HG03571 (cell line): Measurements from ENCODE around the gene EXTL1.

ENCODE experiments used
- ATAC-seq: cut with Tn5 transposase; IDR thresholded peaks from one replicate; pipeline ENCODE4 v1.9.1; 2021; ENCODE audit not compliant: unreplicated experiment

Gene EXTL1

DNA sequence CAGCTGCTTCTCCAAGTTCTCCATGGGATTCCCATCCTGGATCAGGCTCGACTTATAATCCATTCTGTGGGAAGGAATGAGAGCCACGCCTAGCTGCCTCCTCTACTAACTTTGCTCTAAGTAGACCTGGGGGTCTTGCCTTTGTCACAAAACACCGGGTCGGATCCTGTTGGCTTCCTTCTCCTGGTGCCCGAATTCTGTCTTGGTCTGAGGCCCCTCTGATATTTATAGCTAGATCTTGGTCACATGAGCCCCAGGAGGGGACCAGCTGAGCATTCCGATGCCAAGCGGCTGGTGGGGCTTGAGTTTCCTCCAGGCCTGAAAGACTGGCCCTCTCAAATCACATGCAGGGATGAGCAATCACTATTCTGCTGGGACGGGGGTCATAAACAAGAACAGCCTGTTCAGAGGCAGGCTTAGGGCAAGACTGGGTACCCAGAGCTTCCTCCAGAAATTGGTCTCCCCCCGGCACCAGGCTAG, 45.9 kb downstream of the EXTL1 start, which contains the start of gene TRIM63:
TRIM63 (minus strand) TSS at position 199 of the 480 bp plus-strand sequence; CDS start at position 63, 136 bp downstream.
- ATAC-seq: no peak

DNA sequence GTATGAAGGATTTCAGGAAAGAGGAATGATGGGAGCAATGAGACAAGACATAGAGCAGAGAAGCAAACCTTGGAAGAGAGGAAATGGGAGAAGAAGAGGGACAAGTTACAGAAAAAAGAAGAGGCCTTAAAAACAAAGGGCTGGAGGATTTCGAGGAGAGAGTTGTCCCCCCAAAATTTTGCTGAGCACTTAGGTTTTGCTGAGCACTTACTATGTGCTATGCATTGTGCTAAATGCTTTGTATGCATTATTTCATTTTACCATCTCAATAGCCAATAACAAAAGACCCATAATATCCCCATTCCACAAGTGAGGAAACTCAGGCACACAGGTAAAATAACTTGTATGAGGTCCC, 48.3 kb downstream of the EXTL1 start:
- ATAC-seq: no peak

DNA sequence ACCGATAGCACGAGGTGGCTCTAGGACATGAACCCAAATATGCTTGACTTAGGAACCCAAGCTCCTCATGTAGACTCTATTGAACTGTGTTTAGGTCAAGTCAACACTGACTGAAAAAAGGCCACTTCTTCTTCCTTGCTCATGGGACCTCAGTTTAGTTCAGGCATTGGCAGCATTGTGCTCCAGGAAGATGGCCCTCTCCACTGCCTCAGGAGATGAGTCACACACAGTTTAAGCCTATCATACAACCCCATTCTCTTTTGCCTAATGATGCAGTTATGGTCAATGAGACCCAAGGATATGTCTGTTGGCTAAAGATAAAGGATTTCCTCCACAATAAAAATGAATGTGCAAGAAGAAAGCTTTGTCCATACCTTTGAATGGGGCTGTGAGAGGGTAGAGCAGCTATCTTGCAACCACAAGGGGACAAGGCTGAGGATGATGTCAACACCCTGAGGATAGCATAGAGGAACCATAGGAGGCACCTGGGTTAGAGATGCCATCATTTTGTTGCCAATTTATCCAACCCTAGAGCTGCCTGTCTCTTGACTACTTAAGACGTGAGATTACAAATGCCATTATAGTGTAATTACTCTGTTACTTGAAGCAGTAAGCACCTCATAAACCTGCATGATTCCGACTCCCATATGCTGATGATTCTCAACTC, 48.9 kb downstream of the EXTL1 start:
- ATAC-seq: no peak

DNA sequence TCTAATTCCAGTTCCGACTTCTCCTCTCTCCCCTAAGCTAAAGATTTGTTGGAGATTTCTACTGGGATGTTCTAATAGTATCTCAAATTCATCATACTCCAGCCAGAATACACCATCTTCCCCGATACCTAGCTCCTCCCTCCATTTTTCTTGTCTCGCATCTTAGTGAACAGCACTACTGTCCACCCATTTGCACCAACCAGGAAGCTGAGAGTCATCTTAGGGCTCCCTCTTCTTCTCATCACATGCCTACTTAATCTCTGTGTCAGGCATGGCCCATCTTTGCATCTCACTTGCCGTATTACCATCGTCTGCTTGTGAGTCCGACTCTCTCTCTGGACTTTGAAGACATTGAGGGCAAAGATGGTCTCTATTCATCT, 49.4 kb downstream of the EXTL1 start:
- no peak for ATAC-seq

DNA sequence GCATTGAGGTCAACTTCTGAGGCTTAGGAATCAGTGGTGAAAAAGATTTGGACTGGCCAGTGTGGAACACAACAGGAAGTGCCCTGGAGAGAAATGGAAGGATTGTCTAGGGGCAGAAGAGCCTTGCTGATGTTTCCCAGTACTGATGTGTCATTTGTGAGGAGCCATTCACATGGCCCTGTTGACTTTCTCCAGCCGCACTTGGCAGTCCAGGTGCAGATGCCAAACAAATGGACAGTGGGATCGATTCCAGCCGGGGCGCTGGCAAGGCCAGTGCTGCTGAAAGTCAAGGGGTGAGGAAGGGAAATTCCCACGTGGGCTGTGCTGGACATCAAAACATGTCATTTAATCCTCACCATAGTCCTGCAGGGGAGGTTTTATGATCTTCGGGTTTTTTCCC, 50.7 kb downstream of the EXTL1 start:
- no peak for ATAC-seq

DNA sequence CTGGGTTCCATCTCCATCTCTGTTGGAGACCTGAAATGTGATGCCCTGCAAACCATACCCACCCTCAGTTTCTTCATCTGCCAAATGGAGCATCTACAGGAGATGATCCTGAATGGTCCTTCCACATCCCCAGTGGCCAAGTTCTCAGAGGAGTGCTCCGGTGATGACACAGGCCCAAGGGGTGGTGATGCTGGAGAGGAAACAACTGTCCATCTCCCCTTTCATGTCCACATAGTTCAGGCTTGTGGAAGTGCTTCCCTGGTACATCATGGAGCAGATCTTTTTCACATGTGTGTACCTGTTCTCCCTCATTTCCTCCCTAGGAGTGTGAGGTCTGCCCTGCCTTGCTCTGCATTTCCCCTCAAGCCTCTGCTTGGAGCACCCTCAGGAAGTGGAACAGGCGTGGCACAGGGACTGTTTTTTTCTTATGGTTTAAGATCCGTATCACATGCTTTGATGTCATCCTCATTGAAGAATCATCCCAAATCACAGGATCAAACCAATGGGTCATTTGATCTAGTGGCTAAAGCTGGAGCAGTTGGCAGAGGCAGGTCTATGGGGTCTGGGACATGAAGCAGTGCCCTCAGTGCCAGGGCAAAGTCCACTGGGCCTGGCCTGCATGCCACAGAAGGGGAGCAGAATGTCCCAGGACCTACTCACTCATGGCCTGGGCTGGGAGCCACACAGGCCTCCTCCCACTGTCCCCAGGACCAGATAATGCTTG, 54.0 kb downstream of the EXTL1 start:
- no peak for ATAC-seq

DNA sequence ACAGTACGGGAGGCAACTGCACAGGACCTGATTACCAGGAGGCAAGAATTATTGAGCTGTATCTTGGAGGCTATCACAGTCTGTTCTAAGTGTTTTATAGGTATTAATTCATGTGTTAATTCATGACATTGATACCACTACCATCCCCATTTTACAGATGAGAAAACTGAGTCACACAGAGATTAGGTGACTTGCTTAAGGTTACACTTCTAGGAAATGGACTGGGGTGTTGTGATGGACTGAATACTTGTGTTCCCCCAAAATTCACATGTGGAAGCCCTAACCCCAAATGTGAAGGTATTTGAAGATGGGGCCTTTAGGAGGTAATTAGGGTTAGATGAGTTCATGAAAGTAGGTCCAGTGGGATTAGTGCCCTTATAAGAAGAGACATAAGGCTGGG, 55.9 kb downstream of the EXTL1 start:
- no peak for ATAC-seq

DNA sequence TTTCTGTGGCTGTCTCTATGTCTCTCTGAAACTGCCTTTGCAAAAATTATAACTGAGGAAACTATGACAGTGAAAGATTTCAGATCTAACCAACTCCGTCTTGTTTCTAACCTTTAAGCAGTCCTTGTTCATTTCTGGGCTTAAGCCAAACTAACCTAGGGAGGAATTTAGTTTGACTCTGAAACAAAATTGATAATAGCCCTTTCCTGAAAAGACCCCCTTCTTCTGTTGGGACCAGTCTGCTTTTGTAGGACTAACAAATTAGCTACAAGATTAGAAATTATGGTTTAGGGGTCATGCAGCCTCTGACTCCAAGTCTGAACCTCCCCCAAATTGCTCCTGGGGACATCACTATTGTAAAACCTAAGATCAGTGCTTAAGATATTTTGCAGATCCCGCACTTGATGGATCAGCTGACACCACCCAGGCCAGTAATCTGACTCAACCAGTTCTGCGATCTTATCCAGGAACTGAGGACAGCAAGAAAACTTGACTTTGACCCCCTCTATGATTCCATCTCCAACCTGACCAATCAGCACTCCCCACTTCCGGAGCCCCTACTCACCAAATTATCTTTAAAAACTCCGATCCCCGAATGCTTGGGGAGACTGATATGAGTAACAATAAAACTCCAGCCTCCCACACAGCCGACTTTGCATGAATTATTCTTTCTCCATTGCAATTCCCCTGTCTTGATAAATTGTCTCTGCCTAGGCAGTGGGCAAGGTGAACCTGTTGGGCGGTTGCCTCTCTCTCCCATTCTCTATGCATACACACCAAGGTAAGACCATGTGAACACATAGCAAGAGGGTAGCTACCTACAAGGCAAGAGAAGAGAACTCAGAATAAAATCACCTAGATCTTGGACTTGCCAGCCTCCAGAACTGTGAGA, 57.0 kb downstream of the EXTL1 start:
- ATAC-seq: no peak

DNA sequence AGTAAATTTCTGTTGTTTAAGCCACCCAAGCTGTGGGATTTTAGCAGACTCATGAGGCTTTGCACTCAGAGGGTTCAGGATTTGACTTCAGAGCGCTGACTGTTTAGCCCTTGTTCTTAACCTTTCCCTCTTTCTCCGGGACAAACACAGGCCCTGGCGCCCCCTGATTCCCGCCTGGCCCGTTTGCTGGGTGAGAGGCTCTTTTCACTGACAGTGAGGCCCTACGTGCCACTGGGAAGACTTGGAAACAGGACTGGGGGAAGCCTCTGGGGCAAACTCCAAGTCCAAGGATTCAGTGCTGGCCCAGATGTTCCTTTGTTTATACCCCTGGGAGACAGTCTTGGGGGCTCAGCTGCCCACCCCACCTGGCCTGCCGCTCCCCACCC, 57.6 kb downstream of the EXTL1 start:
- no peak for ATAC-seq

DNA sequence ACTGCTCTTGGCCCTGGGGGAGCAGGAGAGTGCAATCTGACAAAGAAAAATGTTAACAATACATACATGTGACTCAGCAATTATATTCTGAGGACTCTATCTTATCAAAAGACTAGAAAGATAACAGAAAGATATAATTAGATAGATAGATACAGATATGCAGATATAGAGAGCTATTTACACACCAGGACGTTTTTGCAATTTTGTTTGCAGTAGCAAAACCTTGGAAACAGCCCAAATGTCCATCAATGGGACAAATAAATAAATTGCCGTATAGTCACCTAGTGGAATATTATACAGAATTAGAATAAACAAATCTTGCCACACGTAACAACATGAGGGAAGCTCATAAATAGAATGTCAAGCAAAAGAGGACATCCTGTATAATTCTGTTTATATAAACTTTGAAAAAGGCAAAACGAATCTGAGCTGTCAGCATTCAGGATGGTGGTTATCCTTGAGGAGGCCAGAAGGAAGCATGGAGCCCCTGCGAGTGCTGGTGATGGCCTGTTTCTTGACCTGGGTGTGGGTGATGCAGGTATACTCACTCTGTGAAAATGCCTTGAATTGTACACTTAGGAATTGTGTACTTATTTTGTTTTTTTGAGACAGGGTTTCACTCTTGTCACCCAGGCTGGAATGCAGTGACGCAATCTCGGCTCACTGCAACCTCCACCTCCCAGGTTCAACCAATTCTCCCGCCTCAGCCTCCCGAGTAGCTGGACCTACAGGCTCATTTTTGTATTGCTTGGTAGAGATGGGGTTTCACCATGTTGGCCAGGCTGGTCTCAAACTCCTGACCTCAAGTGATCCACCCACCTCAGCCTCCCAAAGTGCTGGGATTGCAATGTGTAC, 58.6 kb downstream of the EXTL1 start:
- ATAC-seq: no peak

DNA sequence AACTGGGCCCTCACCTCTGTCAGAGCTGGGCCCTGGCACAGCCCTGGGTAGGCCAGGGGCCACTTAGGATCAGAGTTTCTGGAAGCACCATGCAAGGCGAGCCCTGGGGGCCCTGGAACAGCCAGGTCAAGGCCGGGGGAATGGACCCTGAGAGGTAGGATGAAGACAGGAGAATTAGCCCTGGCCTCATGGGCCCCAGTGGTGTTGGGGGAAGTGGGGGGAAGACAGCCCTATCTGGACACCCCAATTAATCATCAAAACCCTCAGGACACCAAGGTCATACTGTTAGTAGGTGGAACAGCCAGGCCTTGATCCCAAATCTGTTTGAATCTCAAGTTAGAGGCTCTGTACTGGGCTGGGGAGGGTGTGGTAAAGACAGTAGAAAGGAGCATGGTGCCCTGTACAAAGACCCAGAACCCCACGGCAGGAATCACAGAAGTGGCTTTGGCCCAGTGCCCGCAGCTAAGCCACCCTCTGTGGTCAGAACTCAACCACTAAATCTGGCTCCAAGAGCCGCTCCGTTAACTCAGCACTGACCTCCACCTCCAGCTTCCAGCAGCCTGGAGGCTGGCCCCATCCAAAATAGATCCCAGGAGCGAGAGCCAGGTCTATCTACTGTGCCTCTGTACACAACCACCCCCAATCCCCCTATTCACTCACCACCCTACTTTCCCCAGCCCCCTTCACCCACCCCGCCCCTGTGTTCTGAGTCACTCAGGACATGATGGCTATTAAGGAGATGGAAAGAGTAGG, 59.9 kb downstream of the EXTL1 start:
- ATAC-seq: no peak

DNA sequence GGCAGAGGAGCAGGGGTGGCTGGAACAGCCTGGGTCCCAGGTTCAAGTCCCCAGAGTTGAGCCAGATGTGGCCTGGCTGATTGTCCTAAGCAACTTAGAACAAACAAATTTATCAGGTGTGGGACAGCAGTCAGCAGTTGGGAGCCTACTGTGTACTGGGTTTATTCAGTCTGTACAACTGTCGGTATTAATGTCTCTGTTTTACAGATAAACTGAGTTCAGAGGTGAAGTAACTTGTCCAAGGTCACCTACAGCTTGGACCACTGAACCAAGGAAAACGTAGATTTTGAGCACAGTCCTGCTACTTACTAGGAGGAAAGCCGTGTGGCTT, 60.4 kb downstream of the EXTL1 start:
- ATAC-seq: no peak

DNA sequence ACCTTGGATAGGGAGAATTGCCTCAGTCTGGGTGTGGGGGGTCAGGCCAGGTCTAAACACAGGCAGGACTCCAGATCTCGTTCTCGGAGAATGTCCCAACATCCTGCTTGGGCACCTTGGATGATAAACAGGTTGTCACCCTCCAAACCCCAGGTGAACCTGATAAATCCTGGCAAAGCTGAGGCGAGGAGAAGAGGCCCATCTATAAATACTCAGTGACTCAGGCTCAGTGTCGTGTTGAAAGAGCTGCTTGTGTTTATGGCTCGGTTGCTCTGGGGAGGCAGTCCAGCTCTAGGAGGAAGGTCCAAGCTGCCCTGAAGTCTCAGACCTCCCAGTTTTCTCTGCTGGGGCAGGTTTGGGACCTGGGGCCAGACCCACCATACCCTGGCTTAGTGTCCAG, 61.6 kb downstream of the EXTL1 start:
- no peak for ATAC-seq

DNA sequence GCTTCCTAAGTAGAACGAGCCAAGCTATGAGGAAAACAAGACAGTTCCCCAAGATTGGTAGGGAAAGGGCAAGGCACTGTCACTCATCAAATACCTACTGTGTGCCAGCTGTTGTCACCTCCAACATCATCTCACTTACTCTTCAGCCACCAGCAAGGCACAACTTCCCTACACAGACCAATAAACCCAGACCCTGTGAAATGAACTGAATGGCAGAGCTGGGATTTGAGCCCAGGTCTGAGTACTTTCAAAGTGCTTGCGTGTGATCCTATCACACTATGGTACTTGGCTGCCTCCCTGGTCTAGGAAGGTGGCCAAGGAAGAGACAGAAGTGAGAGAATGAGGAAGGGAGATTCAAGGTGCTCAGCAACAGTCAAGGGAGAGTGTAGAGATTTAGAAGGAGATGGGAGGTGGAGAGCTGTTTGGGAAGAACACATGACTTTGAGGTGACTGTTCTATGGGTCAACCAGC, 62.6 kb downstream of the EXTL1 start:
- ATAC-seq: no peak

DNA sequence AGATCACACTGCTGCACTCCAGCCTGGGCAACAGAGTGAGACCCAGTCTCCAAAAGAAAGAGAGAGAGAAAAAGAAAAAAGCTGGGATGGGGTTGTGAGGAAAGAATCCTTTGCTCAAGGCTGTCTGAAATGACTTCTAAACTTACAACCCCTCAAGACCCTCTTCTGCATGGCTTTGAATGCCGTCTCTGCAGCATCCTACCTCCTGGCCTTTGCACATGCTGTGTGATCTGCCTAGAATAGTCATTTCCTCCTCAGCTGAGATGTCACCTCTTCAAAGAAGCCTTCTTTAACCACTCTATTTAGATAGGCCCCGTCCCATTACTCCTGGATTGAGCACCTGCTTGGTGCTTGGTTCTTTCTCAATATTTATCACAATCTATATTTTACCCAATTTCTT, 63.3 kb downstream of the EXTL1 start:
- no peak for ATAC-seq
